GM19351 (cell line): Measurements from ENCODE around the gene LY86.

Experiments
- ATAC-seq: cut with Tn5 transposase; IDR thresholded peaks from one replicate; pipeline ENCODE4 v1.9.1; 2021; ENCODE audit warnings: mild to moderate bottlenecking, moderate library complexity; ENCODE audit not compliant: unreplicated experiment

LY86 gene

DNA sequence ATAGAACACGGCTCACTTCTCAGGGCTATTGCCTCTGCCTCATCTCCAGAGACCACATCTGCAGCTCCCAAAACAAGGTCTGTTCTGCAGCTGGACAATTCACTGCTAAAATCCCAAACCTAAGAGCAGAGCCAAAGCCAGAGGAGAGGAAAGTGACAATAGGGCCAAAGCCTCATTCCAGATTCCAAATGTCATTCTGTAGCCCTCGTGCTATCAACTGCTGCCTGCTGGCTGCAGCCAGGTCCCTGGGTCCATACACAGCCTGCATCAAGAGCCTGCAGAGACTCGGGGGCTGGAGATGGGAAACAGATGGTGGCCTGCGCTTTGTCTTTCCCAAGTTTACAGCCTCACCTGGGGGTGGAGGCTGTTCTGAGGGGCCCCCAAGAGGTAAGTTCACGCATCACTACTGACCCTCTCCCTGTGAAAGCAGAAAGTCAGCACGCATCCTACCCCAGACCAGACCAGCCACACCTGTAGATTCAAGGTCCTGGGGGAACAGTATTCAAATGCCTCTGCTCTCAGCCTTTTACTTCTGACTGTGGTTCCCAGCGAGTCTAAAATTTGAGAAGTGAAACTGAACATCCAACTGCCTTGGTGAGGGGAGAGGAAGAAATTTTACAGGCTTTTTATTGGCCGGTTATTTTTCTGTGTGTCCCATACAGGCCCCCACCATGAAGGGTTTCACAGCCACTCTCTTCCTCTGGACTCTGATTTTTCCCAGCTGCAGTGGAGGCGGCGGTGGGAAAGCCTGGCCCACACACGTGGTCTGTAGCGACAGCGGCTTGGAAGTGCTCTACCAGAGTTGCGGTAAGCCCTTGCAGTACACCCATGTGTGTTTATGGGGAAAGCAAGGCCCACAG, at the start of gene LY86:
Gene LY86, plus strand, starts transcription at position 657 of the 860 bp plus-strand sequence. Its CDS starts 15 bp downstream, at position 672.
- peak; percentile 46 for ATAC-seq

DNA sequence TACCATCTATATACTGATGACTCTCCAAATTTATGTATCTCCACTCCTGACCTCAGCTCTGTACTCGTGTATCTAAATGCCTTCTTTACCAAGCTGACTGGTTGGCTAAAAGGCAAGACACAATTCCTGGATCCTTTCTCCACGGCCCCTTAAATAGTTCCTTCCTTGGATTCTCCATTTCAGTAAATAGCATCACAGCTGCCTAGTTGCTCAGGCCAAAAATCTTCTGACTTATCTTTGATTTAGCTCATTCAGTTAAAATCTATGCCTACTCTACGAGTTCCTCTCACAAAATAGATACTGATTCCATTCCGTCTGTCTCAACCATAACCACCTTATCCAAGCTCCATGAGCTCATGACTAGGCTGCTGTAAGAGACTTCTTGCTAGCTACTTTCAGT, 49.5 kb upstream of the LY86 start:
- ATAC-seq: no peak

DNA sequence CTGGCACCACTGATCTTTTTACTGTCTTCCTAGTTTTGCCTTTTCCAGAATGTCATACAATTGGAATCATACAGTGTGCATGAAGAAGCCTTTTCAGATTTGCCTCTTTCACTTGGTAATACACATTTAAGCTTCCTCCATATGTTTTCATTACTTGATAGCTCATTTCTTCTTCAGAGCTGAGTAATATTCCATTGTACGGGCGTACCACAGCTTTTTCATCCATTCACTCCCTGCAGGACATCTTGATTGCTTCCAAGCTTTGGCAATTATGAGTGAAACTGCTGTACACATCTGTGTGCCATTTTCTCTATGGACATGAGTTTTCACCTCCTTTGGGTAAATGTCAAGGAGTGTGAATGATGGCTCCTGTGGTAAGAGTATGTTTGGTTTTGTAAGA, 46.2 kb upstream of the LY86 start:
- ATAC-seq: no peak

DNA sequence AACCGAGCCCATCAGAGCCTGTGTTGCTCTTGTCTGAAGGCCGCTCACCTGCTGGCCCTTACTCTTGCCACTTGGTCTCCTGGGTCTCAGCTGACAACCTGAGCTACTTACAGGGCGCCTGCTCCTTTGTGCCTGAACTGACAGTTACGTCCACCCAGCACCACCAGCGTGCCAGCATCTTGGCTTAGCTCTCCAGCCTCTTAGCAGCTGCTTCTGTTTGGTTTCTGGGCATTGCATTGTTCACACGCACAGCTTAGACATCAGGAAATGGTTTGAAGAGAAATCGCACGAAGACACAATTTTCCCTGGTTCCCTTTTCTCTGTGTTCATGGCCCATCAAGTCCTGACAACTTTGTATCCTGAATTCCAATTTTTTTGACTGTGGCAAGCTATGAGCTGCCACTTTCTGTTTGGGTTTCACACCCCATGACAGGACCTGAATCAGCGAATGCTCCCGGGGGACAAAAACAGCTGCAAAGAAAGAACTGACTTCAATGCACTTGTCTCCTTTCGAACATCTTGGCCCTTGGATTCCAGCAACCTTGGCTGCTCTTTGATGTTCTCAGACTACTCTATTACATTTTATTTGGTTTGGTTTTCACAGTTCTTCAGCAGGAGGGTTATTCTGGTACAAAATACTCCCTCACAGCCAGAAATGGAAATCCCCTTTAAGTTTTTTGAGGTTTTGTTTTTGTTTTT, 45.2 kb upstream of the LY86 start:
- no peak for ATAC-seq

DNA sequence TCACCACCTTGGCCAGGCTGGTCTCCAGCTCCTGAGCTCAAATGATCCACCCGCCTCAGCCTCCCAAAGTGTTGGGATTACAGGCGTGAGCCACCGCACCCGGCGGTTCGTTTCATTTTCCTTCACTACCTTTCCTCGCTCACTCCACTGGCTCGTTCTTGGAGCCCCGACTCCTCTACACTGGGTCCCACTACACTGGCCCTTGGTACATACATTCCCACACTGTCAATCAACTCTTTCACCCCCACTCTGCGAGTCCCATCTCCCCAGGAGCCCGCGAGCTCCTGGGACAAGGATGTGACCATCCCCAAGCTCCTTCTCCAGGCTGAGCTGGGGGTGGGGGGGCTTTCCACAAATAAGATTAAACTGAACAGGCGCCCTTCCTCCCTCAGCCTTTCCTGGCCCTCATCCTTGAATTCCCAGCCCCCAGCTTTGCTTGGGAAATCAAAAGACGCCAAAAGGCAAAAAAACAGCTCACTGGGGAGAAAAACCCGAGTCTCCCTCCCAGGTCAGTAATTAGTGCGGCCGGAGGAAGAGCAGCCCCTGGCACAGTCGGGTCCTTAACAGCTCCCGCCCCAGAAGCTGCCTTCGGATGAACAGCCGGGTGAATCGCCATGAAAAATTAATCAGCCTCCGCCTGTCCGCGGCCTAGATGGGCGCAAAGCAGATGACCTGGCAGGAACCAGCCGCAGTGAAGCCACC, 42.8 kb upstream of the LY86 start:
- peak; percentile 5 for ATAC-seq

DNA sequence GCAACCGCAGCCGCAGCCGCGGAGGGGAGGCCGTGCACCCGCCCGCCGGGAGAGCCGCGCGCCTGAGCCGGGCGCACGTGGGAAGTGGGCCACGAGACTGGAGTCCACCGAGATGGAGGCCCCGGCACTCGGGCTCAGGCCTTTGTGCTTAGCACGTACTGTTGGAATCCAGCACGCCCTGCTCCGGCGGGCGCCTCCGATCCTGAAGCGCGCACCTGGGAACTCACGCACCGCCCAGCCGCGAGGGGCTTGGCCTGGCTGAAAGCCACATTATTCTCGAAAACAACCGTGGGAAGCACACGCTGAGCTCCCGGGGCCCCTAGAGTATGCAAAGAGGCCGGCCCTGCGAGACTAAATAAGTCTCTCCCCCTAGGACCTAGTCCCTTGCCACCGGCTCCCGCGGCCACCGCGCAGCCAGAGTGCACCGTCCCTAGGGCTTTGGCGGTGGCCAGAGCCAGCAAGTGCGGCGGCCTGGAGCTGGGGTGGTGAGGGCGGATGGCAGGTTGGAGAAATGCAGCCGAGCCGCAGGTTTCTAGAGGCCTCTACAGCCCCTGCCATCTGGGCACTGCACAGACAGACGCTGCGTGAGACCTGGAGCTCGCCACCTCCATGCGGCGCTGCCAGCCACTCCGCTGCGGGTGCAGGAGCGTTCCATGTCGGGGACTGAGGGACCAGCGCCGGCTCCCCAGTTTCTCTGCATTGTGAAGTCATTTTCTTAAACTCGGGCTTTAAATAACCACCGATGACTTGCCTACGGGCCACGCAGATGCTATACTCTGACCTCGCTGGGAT, 42.0 kb upstream of the LY86 start:
- peak; percentile 36 for ATAC-seq

DNA sequence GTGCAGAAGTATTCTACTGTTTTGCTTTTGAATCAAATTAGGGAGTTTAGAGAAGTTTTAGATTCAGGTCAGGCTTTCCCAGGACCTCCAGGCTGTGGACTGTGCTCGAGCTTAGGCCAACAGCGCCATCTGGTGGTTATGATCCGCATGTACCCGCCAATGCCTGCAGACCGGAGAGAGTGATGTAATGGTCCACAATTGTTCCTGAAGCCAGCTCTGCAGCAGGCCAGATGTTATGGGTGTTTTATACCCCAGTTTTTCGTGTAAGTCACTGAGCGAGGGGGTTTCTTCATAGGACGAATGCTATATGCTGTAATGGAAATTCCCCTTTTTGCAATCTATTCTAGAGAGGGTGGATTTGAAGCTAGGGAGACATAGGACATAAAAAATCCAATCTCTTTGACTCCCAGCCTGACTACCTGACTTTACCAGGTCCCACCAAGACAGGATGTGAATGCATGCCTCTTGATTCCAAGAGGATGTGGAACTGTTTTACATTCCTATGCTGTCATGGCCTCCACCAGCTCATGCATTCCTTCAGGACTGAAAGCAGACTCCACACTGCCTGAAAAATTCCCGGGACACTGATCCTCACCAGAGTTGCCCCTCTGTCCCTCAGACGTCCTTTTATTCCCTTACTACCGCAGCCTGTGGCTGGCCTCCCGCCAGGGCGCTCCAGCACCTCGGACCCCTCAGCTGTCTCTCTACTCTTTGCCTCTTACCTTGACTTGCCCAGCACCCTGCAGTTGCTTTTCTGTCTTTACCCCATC, 41.2 kb upstream of the LY86 start:
- peak; percentile 85 for ATAC-seq

DNA sequence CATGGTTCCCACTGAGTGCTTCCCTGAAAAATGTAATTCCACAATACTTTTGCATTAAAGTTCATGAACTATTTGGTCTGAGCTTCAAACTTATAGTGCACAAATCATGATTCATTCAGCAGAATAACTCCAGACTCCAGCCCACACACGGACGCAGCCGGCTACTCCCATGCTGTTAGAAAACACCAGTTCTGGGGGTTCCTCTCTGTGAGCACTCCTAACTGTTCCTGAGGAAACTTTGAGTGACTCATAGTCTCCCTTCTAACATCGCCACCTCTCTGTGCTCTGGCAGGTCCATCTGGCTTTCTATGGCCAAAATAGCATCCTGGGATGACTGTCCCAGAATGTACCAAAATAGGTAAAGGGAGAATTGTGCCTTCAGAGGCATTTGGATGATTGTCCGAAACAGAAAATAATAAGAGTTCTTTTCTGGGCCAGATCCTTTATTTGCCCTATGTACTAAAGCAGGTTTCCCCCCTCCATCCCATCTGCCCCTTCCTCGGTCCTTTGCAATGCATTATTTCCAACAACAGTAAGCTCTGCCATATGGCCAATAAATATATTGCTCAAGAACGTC, 32.3 kb upstream of the LY86 start:
- ATAC-seq: no peak

DNA sequence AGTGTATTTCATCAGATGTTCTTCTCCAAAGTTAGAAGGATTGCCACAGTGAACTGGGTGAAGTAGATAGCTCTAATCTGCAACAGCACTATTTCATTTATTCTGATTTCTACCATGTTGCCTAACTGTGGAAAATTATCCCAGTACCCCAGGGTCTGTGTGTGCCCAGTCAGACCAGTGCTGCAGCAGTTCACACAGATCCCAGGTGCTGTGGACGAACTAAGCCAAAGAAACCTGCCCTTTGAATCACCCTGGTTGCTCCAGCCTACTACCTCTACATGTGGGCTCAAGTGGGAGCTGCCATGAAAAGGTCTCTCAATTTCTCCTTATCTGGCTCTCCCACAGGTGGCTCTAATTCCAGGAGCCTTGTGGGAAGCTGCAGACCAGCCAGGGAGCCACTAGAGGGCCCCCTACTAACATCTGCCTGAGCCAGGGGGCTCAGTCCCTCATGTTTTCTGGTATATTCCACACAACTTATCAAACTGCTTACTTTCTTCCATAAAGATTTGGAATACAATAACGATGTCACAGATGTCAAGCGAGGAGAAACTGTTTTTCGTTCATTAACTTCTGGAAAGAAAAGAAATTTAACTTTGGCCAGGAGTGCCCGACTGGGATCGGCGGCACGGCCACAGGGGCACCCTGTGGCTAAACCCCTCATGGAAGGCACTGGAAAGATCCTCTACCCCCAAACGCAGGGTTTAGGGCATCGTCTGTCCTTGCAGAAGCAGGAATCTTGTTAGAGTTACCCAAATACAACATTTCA, 31.6 kb upstream of the LY86 start:
- peak; percentile 43 for ATAC-seq

DNA sequence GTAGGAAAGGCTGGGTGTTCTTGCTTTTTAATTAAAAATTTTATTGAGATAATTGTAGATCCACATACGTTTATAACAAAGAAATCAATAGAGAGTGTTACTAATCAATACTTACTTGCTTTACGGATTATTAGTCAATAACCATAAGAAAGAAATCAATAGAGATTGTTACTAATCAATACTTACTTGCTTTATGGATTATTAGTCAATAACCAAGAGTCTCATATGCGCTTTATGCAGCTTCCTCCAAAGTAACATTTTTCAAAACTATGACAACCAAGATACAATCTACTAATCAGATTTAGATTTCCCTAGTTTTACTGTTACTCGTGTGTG, 31.0 kb upstream of the LY86 start:
- ATAC-seq: no peak

DNA sequence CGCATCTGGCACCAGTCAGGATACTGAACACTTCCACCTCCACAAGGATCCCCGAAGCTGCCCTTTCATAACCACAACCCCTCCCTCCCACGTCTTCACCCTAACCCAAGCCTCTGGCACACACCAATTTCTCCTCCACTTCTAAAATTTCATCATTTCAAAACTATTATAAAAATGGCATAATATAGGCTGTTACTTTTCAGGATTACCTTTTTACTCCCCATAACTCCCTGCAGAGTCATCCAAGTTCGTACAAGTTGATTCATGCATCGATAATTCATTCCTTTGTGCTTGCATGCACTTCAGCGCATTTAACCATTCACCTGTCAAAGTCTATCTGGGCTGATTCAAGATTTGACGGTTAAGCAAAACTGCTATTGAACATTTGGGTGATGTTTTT, 30.6 kb upstream of the LY86 start:
- ATAC-seq: no peak

DNA sequence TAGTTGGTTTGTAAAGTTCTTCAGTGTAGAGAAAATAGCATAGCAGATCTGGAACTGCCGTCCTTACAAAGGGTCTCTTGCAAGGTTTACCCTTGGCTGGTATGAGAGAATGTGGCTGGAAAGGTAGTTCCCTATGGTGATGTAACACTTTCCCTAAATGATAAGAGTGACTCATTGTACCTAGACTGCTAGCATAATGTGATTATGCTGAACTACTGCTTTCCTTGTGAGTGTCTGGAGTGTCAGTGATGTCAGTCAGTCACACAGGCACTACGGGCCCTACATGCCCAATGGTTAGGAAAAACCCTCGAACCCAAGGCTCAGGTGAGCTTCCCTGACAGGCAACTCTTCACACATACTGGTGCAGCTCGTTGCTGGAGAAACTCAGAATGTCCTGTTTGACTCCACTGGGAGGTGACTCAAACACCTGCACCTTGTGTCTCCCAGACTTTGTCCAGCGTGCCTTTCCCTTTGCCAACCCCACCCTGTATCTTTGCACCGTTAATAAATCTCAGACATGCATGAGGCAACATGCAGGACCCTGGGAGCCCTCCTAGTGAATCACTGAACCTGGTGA, 28.4 kb upstream of the LY86 start:
- ATAC-seq: no peak

DNA sequence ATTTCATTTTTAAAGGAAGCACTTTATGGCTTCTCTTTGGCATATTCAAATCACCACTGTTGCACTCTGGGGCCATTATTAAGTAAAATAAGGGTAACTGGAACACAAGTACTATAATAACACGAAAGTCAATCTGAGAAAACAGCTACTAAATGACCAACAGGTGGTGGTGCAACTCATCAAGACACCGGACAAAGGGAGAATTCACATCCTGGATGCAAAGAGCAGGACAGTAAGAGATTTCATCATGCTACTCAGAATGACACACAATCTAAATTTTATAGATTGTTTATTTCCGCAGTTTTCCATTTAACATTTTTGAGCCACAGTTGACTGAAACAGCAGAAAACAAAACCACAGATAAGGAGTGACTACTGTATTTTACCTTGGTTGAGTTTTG, 27.6 kb upstream of the LY86 start:
- ATAC-seq: no peak

DNA sequence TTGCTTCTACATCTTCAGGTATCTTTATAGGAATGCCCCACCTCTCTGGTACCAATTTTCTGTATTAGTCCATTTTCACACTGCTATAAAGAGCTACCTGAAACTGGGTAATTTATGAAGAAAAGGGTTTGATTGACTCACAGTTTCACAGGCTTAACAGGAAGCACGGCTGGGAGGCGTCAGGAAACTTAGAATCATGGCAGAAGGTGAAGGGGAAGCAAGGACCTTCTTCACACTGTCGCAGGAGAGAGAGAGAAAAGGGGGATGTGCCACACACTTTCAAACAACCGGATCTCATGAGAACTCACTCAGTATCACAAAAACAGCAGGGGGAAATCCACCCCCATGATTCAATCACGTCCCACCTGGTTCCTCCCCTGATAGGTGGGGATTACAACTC, 24.4 kb upstream of the LY86 start:
- ATAC-seq: no peak

DNA sequence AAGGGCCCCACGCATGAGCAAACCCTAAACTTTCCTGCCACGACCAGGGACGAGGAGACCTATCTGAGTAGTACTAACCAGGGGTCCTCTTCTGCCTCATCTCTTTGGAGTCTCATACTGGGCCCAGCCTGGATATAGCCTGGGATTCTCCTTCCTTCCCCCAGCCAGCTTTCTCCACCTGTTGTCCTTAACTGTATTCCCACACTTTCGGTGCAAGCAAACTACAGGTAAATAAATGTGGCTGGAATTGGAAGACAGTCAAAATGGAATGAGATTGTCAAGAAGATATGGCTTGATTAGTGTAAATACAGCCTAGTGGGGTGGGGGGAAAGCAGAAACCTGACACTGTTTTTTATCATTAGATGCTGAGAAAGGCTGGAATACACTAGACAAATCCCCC, 23.5 kb upstream of the LY86 start:
- ATAC-seq: no peak

DNA sequence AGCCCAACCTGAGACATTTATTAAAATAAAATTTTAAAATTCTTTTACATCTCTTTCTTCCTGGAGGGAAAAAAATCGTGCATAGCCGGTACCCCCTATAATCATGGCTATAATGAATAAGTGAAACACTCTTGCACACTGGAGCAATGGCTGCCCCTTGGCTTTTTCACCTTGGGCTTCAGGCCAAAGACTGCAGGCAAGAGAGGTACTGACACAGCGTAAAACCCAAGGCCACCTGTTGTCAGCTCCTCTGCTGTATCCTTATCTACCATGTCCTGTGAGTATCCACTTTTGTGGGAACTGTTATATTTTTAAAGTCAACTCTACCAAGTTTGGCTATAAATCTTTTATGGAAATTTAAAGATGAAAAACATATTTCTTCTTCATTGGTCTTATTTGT, 23.0 kb upstream of the LY86 start:
- no peak for ATAC-seq

DNA sequence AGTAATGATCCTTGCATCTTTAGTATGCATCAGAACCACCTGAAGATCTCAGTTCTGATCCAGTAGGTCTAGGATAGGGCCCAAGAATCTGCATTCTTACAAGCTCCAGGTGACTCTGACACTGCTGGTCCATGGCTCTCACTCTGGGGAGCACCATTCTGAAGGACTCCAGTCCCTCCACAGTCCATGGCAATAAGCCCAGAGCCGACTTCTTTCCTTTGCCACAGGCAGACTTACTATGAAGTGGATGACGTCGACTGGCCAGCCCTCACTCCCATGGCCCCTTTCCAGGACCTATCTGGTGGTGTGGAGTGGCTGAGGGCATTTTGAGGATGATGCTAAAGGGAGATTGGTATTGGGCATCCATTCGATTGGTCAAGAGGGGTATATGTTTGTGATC, 21.8 kb upstream of the LY86 start:
- no peak for ATAC-seq

DNA sequence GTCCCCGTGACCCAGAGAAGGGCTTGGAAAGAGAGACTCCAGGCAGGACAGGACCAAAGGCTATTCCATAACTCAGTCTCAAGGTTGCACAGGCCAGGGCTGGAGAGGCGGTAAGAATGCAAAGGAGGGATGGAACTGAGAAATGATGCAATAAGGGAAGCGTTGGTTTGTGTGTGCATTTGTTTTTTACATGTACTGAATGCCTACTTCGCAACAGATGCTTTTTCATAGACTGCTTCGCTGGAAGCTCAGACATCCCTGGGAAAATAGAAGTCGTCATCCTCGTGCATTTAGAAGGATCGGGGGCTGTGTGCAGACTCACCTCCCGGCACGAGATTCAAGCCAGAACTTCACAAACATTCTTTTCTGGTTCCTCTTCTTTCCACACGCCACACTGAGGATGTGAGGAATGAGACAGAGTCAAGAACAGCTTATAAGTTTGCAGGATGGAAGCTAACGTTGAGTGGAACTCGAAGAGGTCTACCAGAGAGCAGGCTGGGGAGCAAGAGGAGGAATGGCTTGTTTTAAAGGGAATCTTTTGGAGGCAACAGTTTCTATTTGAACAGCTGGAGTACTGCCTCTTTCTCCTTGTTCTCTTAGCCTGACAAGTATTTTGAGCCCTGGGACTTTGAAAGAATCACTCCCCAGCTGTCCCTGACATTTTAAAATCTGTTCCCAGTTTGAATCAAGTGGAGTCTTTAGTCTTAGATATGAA, 19.3 kb upstream of the LY86 start:
- ATAC-seq: no peak
